H9 (cell line): ENCODE results near the gene TEX10. TPM values are rescaled to one million over a fixed set of nuclear protein-coding genes. Genes with fewer than 3 reads are reported as not detected.

Experiments
- DNase-seq: peaks from one replicate; pipeline ENCODE4 v3.0.0-alpha.2; 2017
- H2AFZ ChIP-seq: one replicate; pipeline ENCODE4 v1.6.1; 2013; ENCODE audit warnings: mild to moderate bottlenecking, low read length, control low read depth, moderate library complexity
- H2AK5ac ChIP-seq: 2 replicates; pipeline ENCODE4 v1.6.1; 2013; ENCODE audit warnings: low read length, control low read depth, mixed read lengths; ENCODE audit not compliant: insufficient read length
- H2BK120ac ChIP-seq: one replicate; pipeline ENCODE4 v1.6.1; 2013; ENCODE audit warnings: low read depth, mild to moderate bottlenecking, low read length, control low read depth, inconsistent platforms; ENCODE audit not compliant: poor library complexity, severe bottlenecking
- H2BK12ac ChIP-seq: 2 replicates; pipeline ENCODE4 v1.6.1; 2013; ENCODE audit warnings: low read length, control low read depth, mixed read lengths, low read depth; ENCODE audit not compliant: insufficient read length
- H2BK15ac ChIP-seq: 2 replicates; pipeline ENCODE4 v1.6.1; 2013; ENCODE audit warnings: low read depth, low read length, control low read depth
- H2BK20ac ChIP-seq: one replicate; pipeline ENCODE4 v1.6.1; 2013; ENCODE audit warnings: low read depth, mild to moderate bottlenecking, low read length, control low read depth, inconsistent platforms; ENCODE audit not compliant: poor library complexity, severe bottlenecking
- H2BK5ac ChIP-seq: 2 replicates; pipeline ENCODE4 v1.6.1; 2013; ENCODE audit warnings: low read length, control low read depth, mixed read lengths; ENCODE audit not compliant: insufficient read length
- H3K14ac ChIP-seq: 2 replicates; pipeline ENCODE4 v1.6.1; 2013; ENCODE audit warnings: low read length, control low read depth; ENCODE audit not compliant: insufficient read depth
- H3K18ac ChIP-seq: 2 replicates; pipeline ENCODE4 v1.6.1; 2013; ENCODE audit warnings: low read depth, mild to moderate bottlenecking, mixed read lengths, low read length, control low read depth; ENCODE audit not compliant: insufficient read length
- H3K23ac ChIP-seq: 2 replicates; pipeline ENCODE4 v1.6.1; 2013; ENCODE audit warnings: low read length, control low read depth, mixed read lengths, low read depth; ENCODE audit not compliant: insufficient read length
- H3K23me2 ChIP-seq: 2 replicates; pipeline ENCODE4 v1.6.1; 2013; ENCODE audit warnings: low read depth, mild to moderate bottlenecking, mixed read lengths, low read length, control low read depth; ENCODE audit not compliant: insufficient read length, poor library complexity, severe bottlenecking
- H3K27ac ChIP-seq: 2 replicates; pipeline ENCODE4 v1.5.1; 2013; ENCODE audit warnings: low read length, control low read depth, mixed read lengths, low read depth; ENCODE audit not compliant: insufficient read length
- H3K27me3 ChIP-seq: 2 replicates; pipeline ENCODE4 v1.6.1; 2013; ENCODE audit warnings: low read length, control low read depth, inconsistent platforms; ENCODE audit not compliant: insufficient read depth
- H3K4ac ChIP-seq: 2 replicates; pipeline ENCODE4 v1.6.1; 2013; ENCODE audit warnings: low read depth, mild to moderate bottlenecking, control low read depth, inconsistent platforms, low read length, moderate library complexity
- H3K4me1 ChIP-seq: 2 replicates; pipeline ENCODE4 v1.6.1; 2013; ENCODE audit warnings: low read length, control low read depth, inconsistent platforms; ENCODE audit not compliant: insufficient read depth
- H3K4me2 ChIP-seq: 2 replicates; pipeline ENCODE4 v1.6.1; 2013; ENCODE audit warnings: low read length, control low read depth, mixed read lengths; ENCODE audit not compliant: insufficient read length, insufficient read depth
- H3K56ac ChIP-seq: 2 replicates; pipeline ENCODE4 v1.6.1; 2013; ENCODE audit warnings: low read depth, mild to moderate bottlenecking, mixed read lengths, low read length, control low read depth; ENCODE audit not compliant: insufficient read length
- H3K79me1 ChIP-seq: 2 replicates; pipeline ENCODE4 v1.6.1; 2013; ENCODE audit warnings: low read depth, mild to moderate bottlenecking, moderate library complexity, low read length, control low read depth, inconsistent platforms; ENCODE audit not compliant: insufficient read depth, poor library complexity, severe bottlenecking
- H3K79me2 ChIP-seq: 2 replicates; pipeline ENCODE4 v1.6.1; 2013; ENCODE audit warnings: low read length, control low read depth, inconsistent platforms; ENCODE audit not compliant: insufficient read depth
- H3K9ac ChIP-seq: 2 replicates; pipeline ENCODE4 v1.6.1; 2013; ENCODE audit warnings: low read length, control low read depth, mixed read lengths; ENCODE audit not compliant: insufficient read length; ENCODE audit errors: extremely low read depth
- H3K9me3 ChIP-seq: one replicate; pipeline ENCODE4 v1.6.1; 2013; ENCODE audit warnings: low read depth, low read length, inconsistent platforms; ENCODE audit not compliant: control insufficient read depth
- H3T11ph ChIP-seq: one replicate; pipeline ENCODE4 v1.6.1; 2013; ENCODE audit warnings: mild to moderate bottlenecking, low read length, control low read depth, inconsistent platforms
- H4K20me1 ChIP-seq: one replicate; pipeline ENCODE4 v1.6.1; 2013; ENCODE audit not compliant: control insufficient read depth, insufficient read length, insufficient read depth
- H4K5ac ChIP-seq: 2 replicates; pipeline ENCODE4 v1.6.1; 2013; ENCODE audit warnings: low read depth, mild to moderate bottlenecking, mixed read lengths, low read length, control low read depth; ENCODE audit not compliant: insufficient read length
- H4K8ac ChIP-seq: replicated peaks from 2 replicates; pipeline ENCODE4 v1.6.1; 2013; ENCODE audit warnings: low read length, control low read depth, mixed read lengths, low read depth; ENCODE audit not compliant: insufficient read length
- H4K91ac ChIP-seq: 2 replicates; pipeline ENCODE4 v1.6.1; 2013; ENCODE audit warnings: low read depth, mild to moderate bottlenecking, moderate library complexity, mixed read lengths, low read length, control low read depth; ENCODE audit not compliant: insufficient read length
- H3K27ac Mint-ChIP-seq, 3 experiments: 2 replicates in 2 of 3; 3 replicates in 1 of 3; pipeline ENCODE4 v1.8.0; 2020 to 2021; ENCODE audit warnings: mixed read lengths in 3 of 3, mild to moderate bottlenecking in 1 of 3, moderate library complexity in 1 of 3
- H3K27me3 Mint-ChIP-seq: 2 replicates; pipeline ENCODE4 v1.8.0; 2021; ENCODE audit warnings: low read depth, mild to moderate bottlenecking, moderate library complexity, mixed read lengths
- H3K36me3 Mint-ChIP-seq, 3 experiments: 2 replicates in 2 of 3; 3 replicates in 1 of 3; pipeline ENCODE4 v1.8.0; 2020 to 2021; ENCODE audit warnings: low read depth in 3 of 3, mixed read lengths in 3 of 3; ENCODE audit not compliant: insufficient read depth in 1 of 3
- H3K4me1 Mint-ChIP-seq, 2 experiments: 2 replicates each; pipeline ENCODE4 v1.8.0; 2020; ENCODE audit warnings: mixed read lengths in 2 of 2
- H3K4me3 Mint-ChIP-seq, 2 experiments: 2 replicates in 1 of 2; 3 replicates in 1 of 2; pipeline ENCODE4 v1.8.0; 2020 to 2021; ENCODE audit warnings: mild to moderate bottlenecking in 2 of 2, mixed read lengths in 2 of 2, moderate library complexity in 1 of 2
- H3K9me3 Mint-ChIP-seq, 2 experiments: 2 replicates in 1 of 2; 3 replicates in 1 of 2; pipeline ENCODE4 v1.8.0; 2020; ENCODE audit warnings: mild to moderate bottlenecking in 2 of 2, mixed read lengths in 2 of 2, moderate library complexity in 1 of 2
- CTCF ChIP-seq: fragments of 200-600 bp; sonication (generic); conservative IDR thresholded peaks from 3 replicates; pipeline ENCODE4 v1.8.0; 2021; ENCODE audit warnings: antibody characterized with exemption, mild to moderate bottlenecking
- whole genome bisulfite sequencing: extraction: QIAGEN DNeasy Blood & Tissue Kit; methylation state at CpG from one replicate; pipeline ENCODE4 v1.1.7; 2013; ENCODE audit warnings: missing lambda C conversion rate, low lambda C conversion rate, mixed read lengths; ENCODE audit not compliant: insufficient read length; ENCODE audit errors: extremely low coverage; 5-methylcytosine and 5-hydroxymethylcytosine counted together
- total RNA-seq: library from RNA; stranded (reverse); gene quantifications from 2 replicates; pipeline ENCODE4 v1.2.1, GENCODE V29; 2021

Gene TEX10
- total RNA-seq, 1 experiment from 2014 or later: 70.8 TPM

- Histone ChIP-seq H3K4me1 (peaks cover 2% of the 10 kb centered on the region; the same call in 1 of the 2 replicates), H2BK5ac (no peak overlapping the region), H4K5ac (no peak overlapping the region), H2BK20ac (no peak overlapping the region), H3T11ph (no peak overlapping the region), H4K91ac (no peak overlapping the region), H3K14ac (no peak overlapping the region), H3K23ac (no peak overlapping the region), H3K9me3 (no peaks in the 10 kb centered on the region), H3K79me2 (no peaks in the 10 kb centered on the region), H3K56ac (no peak overlapping the region), H3K18ac (no peak overlapping the region), H4K8ac (no peak overlapping the region), H3K27me3 (no peaks in the 10 kb centered on the region), H3K4ac (no peak overlapping the region), H3K23me2 (no peaks in the 10 kb centered on the region), H2BK12ac (no peak overlapping the region), H2AFZ (no peak overlapping the region), H3K4me2 (no peak overlapping the region), H4K20me1 (no peaks in the 10 kb centered on the region), H2BK120ac (no peak overlapping the region), H3K9ac (no peak overlapping the region), H2BK15ac (no peak overlapping the region), H2AK5ac (no peak overlapping the region), H3K79me1 (no peaks in the 10 kb centered on the region), H3K27ac (no peak overlapping the region)
- no CpG with 5 or more reads among the region's 4 CpGs for WGBS
- Mint-ChIP-seq H3K36me3 (peaks cover 9 to 14% (median 11%) of the 10 kb centered on the region in 3 experiments; a peak in 6 of 7 replicates), H3K9me3 (no peaks in the 10 kb centered on the region; a peak in 1 of 5 replicates), H3K4me3 (no peak overlapping the region), H3K27ac (no peak overlapping the region), H3K27me3 (no peaks in the 10 kb centered on the region), H3K4me1 (peaks cover 9 to 11% of the 10 kb centered on the region in 2 experiments)
- no peak for TF ChIP-seq CTCF
- no peak for DNase-seq
These were observed 84.5 kb downstream of the TEX10 start for GRCh38 chr9:100268271-100268670.
